ENCODE results near the gene CNTN1. TPM values are rescaled to one million over a fixed set of nuclear protein-coding genes. Genes with fewer than 3 reads are reported as not detected.
A peak's percentile ranks its signal among the peaks of the same experiment; 100 is the strongest.

Gene CNTN1
- total and polyA plus RNA-seq, 10 of the 15 experiments (the other 5 are each of a cell fraction or from before 2014, with no cell fraction given): 0.06 to 0.14 TPM; not detected in 8

DNA sequence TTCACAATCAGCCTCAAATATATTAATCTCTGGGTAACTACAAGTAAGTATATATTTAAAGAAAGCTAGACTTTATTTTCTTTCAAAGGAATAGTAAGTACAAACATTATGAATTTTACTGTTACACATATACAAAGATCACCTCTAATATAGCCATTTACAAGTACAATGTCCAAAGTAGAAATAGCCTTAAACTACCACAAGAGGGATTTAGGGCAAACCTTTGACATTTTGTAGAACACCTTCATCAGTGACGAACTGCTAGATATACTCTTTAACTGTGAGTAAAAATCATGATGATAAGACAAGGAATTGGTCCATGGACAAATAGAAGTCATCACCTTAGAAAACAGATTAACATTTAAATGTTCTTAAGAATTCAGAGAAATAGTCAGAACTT is 69.8 kb downstream of the CNTN1 start:
- FAIRE-seq (no peak), DNase-seq (ENCODE audit: low read depth, low spot score) (no peak), ATAC-seq (peak; percentile 42; the same call in 1 of the 3 replicates)
- no peaks in the 10 kb centered on the region for H3K36me3 ChIP-seq (ENCODE audit: control insufficient read depth in 2 of 2, insufficient read depth in 2 of 2, low read length in 1 of 2)
- no TSS peak for BruUV-seq (replicated peaks)
- ChIA-PET SMC1A (ENCODE audit: uncharacterized antibody, unreplicated experiment) (interaction anchor here (1.2 kb wide), 1 partner anchor 12 kb away, joined by 3 read pairs; no protein-coding TSS in a partner anchor), CTCF (interaction anchor here (1.0 kb wide), 1 partner anchor 159 kb away, joined by 3 read pairs; no protein-coding TSS in a partner anchor), RAD21 (ENCODE audit: unreplicated experiment) (no interaction called here), POLR2A (no interaction called here)
- H3K27ac ChIP-seq (ENCODE audit: control insufficient read depth, insufficient read depth): no peak overlapping the region
- H3K27me3 ChIP-seq (replicated peaks in 1 of 2; ENCODE audit: control insufficient read depth in 2 of 2, insufficient read depth in 2 of 2, low read length in 1 of 2): no peaks in the 10 kb centered on the region
- no peaks in the 10 kb centered on the region for H3K9me3 ChIP-seq (replicated peaks; ENCODE audit: control insufficient read depth, insufficient read depth, low read length)
- no peak overlapping the region for H3K4me3 ChIP-seq
- intact Hi-C loops (cut with micrococcal nuclease; ENCODE audit: unreplicated experiment): no loop called here
- in situ Hi-C loops (cut with MboI): no loop called here
- WGBS (ENCODE audit: insufficient coverage, insufficient replicate concordance, low lambda C conversion rate, missing lambda C conversion rate): 0% methylated on average over 1 of the region's 1 CpG
- no peaks in the 10 kb centered on the region for H3K4me1 ChIP-seq (ENCODE audit: control insufficient read depth, insufficient read depth, low read length)
- H4K20me1 ChIP-seq (ENCODE audit: control insufficient read depth, insufficient read depth): no peaks in the 10 kb centered on the region
- no peak overlapping the region for H3K9ac ChIP-seq (ENCODE audit: control insufficient read depth, insufficient read depth, low read length)
- H3K79me2 ChIP-seq (ENCODE audit: control insufficient read depth, insufficient read depth, low read length): no peaks in the 10 kb centered on the region
- no peak overlapping the region for H3K4me2 ChIP-seq (ENCODE audit: control insufficient read depth, insufficient read depth)
- H2AFZ ChIP-seq (ENCODE audit: control insufficient read depth, low read depth, low read length): no peak overlapping the region
- TF ChIP-seq FOS (IDR thresholded peaks at IDR 0.05; ENCODE audit: borderline replicate concordance, extremely low read depth, insufficient read length) (no peak), CHD2 (IDR thresholded peaks at IDR 0.05; ENCODE audit: borderline replicate concordance, low read depth, low read length) (no peak)

DNA sequence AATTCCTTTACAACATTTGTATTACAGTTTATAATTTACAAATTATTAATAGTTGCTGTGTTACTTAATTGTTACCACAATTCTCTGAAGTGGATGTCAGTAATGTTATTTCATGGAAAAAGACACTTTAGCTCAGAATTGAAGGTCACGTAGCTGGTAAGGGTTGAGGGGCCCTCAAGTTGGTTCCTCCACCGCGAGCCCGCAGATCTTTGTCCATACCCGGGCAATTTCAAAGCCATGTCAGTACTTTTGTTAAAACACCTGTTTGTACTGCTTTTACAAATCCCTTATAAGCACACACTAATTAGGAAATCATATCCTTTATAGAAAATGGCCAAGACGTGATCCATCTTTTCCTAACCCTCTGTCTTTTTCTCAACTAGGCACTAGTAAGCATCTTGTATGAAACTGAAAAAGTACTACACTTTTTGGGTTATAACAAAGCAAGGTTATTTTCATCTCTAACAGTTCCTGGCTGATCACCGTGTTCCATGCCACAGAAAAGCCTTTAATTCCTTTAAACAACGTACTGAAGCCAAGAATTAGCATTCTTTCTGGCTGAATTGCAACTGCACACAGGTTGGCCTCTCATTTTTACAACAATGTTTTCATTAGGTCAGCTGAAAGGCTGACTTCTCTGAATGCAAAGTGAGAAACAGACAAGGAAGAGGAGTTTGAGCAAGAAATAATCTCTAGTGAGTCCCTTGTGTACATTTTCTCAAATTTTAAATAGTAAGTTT is 76.1 kb downstream of the CNTN1 start:
- Histone ChIP-seq H4K20me1 (ENCODE audit: control insufficient read depth, insufficient read depth) (no peaks in the 10 kb centered on the region), H3K4me1 (ENCODE audit: control insufficient read depth, insufficient read depth, low read length) (no peaks in the 10 kb centered on the region), H3K4me2 (ENCODE audit: control insufficient read depth, insufficient read depth) (no peak overlapping the region), H3K79me2 (ENCODE audit: control insufficient read depth, insufficient read depth, low read length) (no peaks in the 10 kb centered on the region), H2AFZ (ENCODE audit: control insufficient read depth, low read depth, low read length) (no peak overlapping the region), H3K9me3 (replicated peaks; ENCODE audit: control insufficient read depth, insufficient read depth, low read length) (no peaks in the 10 kb centered on the region), H3K27me3 (replicated peaks in 1 of 2; ENCODE audit: control insufficient read depth in 2 of 2, insufficient read depth in 2 of 2, low read length in 1 of 2) (no peaks in the 10 kb centered on the region), H3K9ac (ENCODE audit: control insufficient read depth, insufficient read depth, low read length) (no peak overlapping the region), H3K36me3 (ENCODE audit: control insufficient read depth in 2 of 2, insufficient read depth in 2 of 2, low read length in 1 of 2) (no peaks in the 10 kb centered on the region), H3K4me3 (no peak overlapping the region), H3K27ac (ENCODE audit: control insufficient read depth, insufficient read depth) (no peak overlapping the region)
- FAIRE-seq (no peak), DNase-seq (ENCODE audit: low read depth, low spot score) (no peak), ATAC-seq (no peak)
- intact Hi-C loops (cut with micrococcal nuclease; ENCODE audit: unreplicated experiment) (no loop called here), in situ Hi-C loops (cut with MboI) (no loop called here)
- ChIA-PET RAD21 (ENCODE audit: unreplicated experiment) (no interaction called here), POLR2A (no interaction called here), CTCF (no interaction called here), SMC1A (ENCODE audit: uncharacterized antibody, unreplicated experiment) (no interaction called here)
- BruUV-seq (replicated peaks): no TSS peak
- 58% methylated on average over 8 of the region's 8 CpGs for WGBS (ENCODE audit: insufficient coverage, insufficient replicate concordance, low lambda C conversion rate, missing lambda C conversion rate)
- TF ChIP-seq CREM (IDR thresholded peaks at IDR 0.05; ENCODE audit: low read depth) (no peak), RAD51 (IDR thresholded peaks at IDR 0.05) (no peak), EP300 (IDR thresholded peaks at IDR 0.05; ENCODE audit: borderline replicate concordance in 1 of 2, control insufficient read depth in 1 of 2, low read depth in 2 of 2, low read length in 2 of 2) (no peak), CBFB (IDR thresholded peaks at IDR 0.05; ENCODE audit: low read depth) (no peak), NFIC (IDR thresholded peaks at IDR 0.05; ENCODE audit: low read depth, low read length) (no peak), JUNB (IDR thresholded peaks at IDR 0.05) (no peak), BHLHE40 (IDR thresholded peaks at IDR 0.05; ENCODE audit: borderline replicate concordance in 1 of 2, low read depth in 2 of 2, low read length in 1 of 2) (no peak), NR2F1 (conservative IDR thresholded peaks at IDR 0.05) (no peak), YBX1 (IDR thresholded peaks at IDR 0.05) (no peak), POU2F2 (IDR thresholded peaks at IDR 0.05; ENCODE audit: borderline replicate concordance, low read depth, low read length) (no peak), CBX5 (IDR thresholded peaks at IDR 0.05; ENCODE audit: low read depth) (no peak), KDM1A (IDR thresholded peaks at IDR 0.05; ENCODE audit: borderline replicate concordance) (no peak)
- TF ChIP-seq, protein P1, sequence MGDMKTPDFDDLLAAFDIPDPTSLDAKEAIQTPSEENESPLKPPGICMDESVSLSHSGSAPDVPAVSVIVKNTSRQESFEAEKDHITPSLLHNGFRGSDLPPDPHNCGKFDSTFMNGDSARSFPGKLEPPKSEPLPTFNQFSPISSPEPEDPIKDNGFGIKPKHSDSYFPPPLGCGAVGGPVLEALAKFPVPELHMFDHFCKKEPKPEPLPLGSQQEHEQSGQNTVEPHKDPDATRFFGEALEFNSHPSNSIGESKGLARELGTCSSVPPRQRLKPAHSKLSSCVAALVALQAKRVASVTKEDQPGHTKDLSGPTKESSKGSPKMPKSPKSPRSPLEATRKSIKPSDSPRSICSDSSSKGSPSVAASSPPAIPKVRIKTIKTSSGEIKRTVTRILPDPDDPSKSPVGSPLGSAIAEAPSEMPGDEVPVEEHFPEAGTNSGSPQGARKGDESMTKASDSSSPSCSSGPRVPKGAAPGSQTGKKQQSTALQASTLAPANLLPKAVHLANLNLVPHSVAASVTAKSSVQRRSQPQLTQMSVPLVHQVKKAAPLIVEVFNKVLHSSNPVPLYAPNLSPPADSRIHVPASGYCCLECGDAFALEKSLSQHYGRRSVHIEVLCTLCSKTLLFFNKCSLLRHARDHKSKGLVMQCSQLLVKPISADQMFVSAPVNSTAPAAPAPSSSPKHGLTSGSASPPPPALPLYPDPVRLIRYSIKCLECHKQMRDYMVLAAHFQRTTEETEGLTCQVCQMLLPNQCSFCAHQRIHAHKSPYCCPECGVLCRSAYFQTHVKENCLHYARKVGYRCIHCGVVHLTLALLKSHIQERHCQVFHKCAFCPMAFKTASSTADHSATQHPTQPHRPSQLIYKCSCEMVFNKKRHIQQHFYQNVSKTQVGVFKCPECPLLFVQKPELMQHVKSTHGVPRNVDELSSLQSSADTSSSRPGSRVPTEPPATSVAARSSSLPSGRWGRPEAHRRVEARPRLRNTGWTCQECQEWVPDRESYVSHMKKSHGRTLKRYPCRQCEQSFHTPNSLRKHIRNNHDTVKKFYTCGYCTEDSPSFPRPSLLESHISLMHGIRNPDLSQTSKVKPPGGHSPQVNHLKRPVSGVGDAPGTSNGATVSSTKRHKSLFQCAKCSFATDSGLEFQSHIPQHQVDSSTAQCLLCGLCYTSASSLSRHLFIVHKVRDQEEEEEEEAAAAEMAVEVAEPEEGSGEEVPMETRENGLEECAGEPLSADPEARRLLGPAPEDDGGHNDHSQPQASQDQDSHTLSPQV (IDR thresholded peaks at IDR 0.05): no peak
